Testis (tissue), 2 donors: Measurements from ENCODE around the gene SURF2.

ENCODE experiments used
- CTCF ChIP-seq, 3 experiments: fragments of 450-650 bp in 2 of 3; fragments of 200-600 bp in 1 of 3; sonication (generic) in 1 of 3; IDR thresholded peaks; one replicate each; pipeline ENCODE4 v1.5.1; 2016 to 2019; ENCODE audit warnings: antibody characterized with exemption in 3 of 3, mild to moderate bottlenecking in 2 of 3, moderate library complexity in 1 of 3
- POLR2A ChIP-seq: fragments of 450-650 bp; IDR thresholded peaks from one replicate; pipeline ENCODE4 v1.6.1; 2017; ENCODE audit warnings: antibody characterized with exemption, mild to moderate bottlenecking, moderate library complexity

DNA sequence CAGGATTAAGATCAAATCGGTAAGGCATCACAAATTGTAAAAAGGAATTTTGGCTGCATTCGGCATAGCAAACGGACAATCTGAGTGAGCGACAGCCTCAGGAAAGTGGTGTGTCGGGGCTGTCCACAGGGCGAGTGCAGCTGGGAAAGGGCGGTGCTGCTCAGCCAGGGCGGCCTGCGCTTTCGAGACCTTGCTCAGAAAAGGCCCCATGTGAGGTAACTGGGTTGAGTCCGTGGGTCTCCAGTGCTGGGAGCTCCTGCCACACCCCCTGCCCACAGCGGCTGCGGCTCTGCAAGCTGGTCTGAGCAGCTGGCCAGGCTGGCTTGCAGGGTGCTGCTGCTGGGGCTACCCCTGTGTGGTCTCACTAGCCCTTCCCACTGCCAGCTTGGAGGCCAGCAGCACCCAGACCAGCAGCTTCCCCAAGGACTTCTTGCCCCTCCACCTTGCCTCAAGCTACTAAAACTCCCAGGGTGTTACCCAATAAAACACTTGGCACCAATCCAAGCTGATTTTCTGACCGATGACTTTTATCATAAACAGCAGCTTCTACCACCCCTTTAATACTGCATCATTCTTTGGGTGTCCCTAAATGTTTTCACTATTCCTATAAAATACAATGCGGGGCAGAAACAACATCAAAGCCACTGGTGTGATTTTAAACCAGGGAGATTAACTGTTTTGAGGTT is 6.2 kb downstream of the SURF2 start:
- no peak for TF ChIP-seq CTCF (IDR thresholded peaks at IDR 0.05)
- TF ChIP-seq POLR2A = no peak
